Spleen (tissue), 7 donors: ENCODE measurements around the gene FRMPD2.

Experiments
- CTCF ChIP-seq, 11 experiments: fragments of 200-600 bp in 7 of 11; fragments of 450-650 bp in 4 of 11; sonication (generic) in 4 of 11; IDR thresholded peaks in 8 of 11; conservative IDR thresholded peaks in 3 of 11; 1 replicate in 7 of 11; 2 replicates in 4 of 11; pipeline versions ENCODE4 v1.4.0 to v1.8.0; 2016 to 2021; ENCODE audit warnings: antibody characterized with exemption in 11 of 11, inconsistent platforms in 4 of 11, mild to moderate bottlenecking in 1 of 11
- POLR2A ChIP-seq, 3 donors: fragments of 450-650 bp; IDR thresholded peaks; one replicate each; pipeline ENCODE4 v1.5.1; 2017; ENCODE audit warnings: antibody characterized with exemption in 3 of 3, mild to moderate bottlenecking in 1 of 3
- POLR2AphosphoS5 ChIP-seq, 3 donors: sonication (generic); formaldehyde crosslinking; IDR thresholded peaks; one replicate each; pipeline ENCODE4 v1.5.1; 2017; ENCODE audit warnings: antibody characterized with exemption in 3 of 3
- donor health status: DM: no; HTN: no; CAD: no; lungs with moderate emphysema.
- donor health status: DM: no; HTN: no; CAD: no.
- donor health status: DM: no; HTN: no; CAD: no.

GRCh38 chr10:48236199-48236621, 38.3 kb downstream of the FRMPD2 start:
- no peak for TF ChIP-seq CTCF (IDR thresholded peaks at IDR 0.05 in 8 of 11, conservative IDR thresholded peaks at IDR 0.05 in 3 of 11)
- TF ChIP-seq POLR2AphosphoS5 (IDR thresholded peaks at IDR 0.05), result no peak
- no peak for TF ChIP-seq POLR2A (IDR thresholded peaks at IDR 0.05)
